GM12878 (cell line): Measurements from ENCODE around the gene TIMD4. TPM values are rescaled to one million over a fixed set of nuclear protein-coding genes. Genes with fewer than 3 reads are reported as not detected.
A peak's percentile ranks its signal among the peaks of the same experiment; 100 is the strongest.

Source experiments
- ATAC-seq: fragments of 200-7000 bp; cut with Tn5 transposase; 3 replicates; pipeline ENCODE4 v1.9.1; 2020; ENCODE audit warnings: mild to moderate bottlenecking, moderate library complexity
- BruUV-seq: library from RNA; stranded (reverse); fragments of 400-500 nt; replicated peaks from 2 replicates; lab custom pipeline; 2021; lab: Mats Ljungman, UMichigan
- CTCF ChIA-PET: fragments of 300-600 bp; sonication (Branson Sonifier 250); formaldehyde crosslinking; extraction: SDS; loops from one replicate; lab custom pipeline; 2021; ENCODE audit warnings: inconsistent platforms; lab: Yijun Ruan, JAX
- POLR2A ChIA-PET: fragments of 350-600 bp; formaldehyde crosslinking; extraction: SDS; loops from one replicate; lab custom pipeline; 2021; ENCODE audit warnings: inconsistent platforms; lab: Charles Lee
- RAD21 ChIA-PET: fragments of 300-600 bp; sonication (Branson Sonifier 250); formaldehyde crosslinking; loops from one replicate; lab custom pipeline; 2023; ENCODE audit warnings: antibody characterized with exemption; ENCODE audit not compliant: unreplicated experiment; lab: Charles Lee
- SMC1A ChIA-PET: fragments of 300-600 bp; sonication (Branson Sonifier 250); formaldehyde crosslinking; loops from one replicate; lab custom pipeline; 2023; ENCODE audit not compliant: unreplicated experiment, uncharacterized antibody; lab: Charles Lee
- DNase-seq: peaks from one replicate; pipeline ENCODE4 v3.0.0-alpha.2; 2011; ENCODE audit warnings: low read depth, low spot score
- FAIRE-seq: peaks from 3 replicates; lab custom pipeline; 2011; peaks lifted over from hg19 to GRCh38; lab: Jason Lieb, UNC
- H2AFZ ChIP-seq: 2 replicates; pipeline ENCODE4 v1.6.0; 2011; ENCODE audit warnings: low read depth, low read length, control low read depth; ENCODE audit not compliant: control insufficient read depth
- H3K27ac ChIP-seq: 2 replicates; pipeline ENCODE4 v1.5.1; 2011; ENCODE audit warnings: control low read depth; ENCODE audit not compliant: control insufficient read depth, insufficient read depth
- H3K27me3 ChIP-seq, 2 experiments: replicated peaks in 1 of 2; 2 replicates each; pipeline versions ENCODE4 v1.6.0 to v1.6.1; 2011; ENCODE audit warnings: low read length in 1 of 2; ENCODE audit not compliant: control insufficient read depth in 2 of 2, insufficient read depth in 2 of 2
- H3K36me3 ChIP-seq, 2 experiments: 2 replicates each; pipeline ENCODE4 v1.5.1; 2011; ENCODE audit warnings: low read length in 1 of 2; ENCODE audit not compliant: control insufficient read depth in 2 of 2, insufficient read depth in 2 of 2
- H3K4me1 ChIP-seq: 2 replicates; pipeline ENCODE4 v1.6.1; 2011; ENCODE audit warnings: mild to moderate bottlenecking, low read length, moderate library complexity, mixed read lengths; ENCODE audit not compliant: control insufficient read depth, insufficient read depth
- H3K4me2 ChIP-seq: 2 replicates; pipeline ENCODE4 v1.6.0; 2011; ENCODE audit warnings: control low read depth; ENCODE audit not compliant: control insufficient read depth, insufficient read depth
- H3K4me3 ChIP-seq: fragments of 200-600 bp; sonication (generic); 2 replicates; pipeline ENCODE4 v1.5.1; 2016
- H3K79me2 ChIP-seq: 2 replicates; pipeline ENCODE4 v1.6.0; 2011; ENCODE audit warnings: low read length; ENCODE audit not compliant: control insufficient read depth, insufficient read depth
- H3K9ac ChIP-seq: 2 replicates; pipeline ENCODE4 v1.8.0; 2011; ENCODE audit warnings: low read length, control low read depth, mixed read lengths; ENCODE audit not compliant: control insufficient read depth, insufficient read depth
- H3K9me3 ChIP-seq: replicated peaks from 3 replicates; pipeline ENCODE4 v1.5.1; 2011; ENCODE audit warnings: mild to moderate bottlenecking, low read length; ENCODE audit not compliant: control insufficient read depth, insufficient read depth
- H4K20me1 ChIP-seq: 2 replicates; pipeline ENCODE4 v1.6.0; 2011; ENCODE audit not compliant: control insufficient read depth, insufficient read depth
- BCL3 ChIP-seq: IDR thresholded peaks from 2 replicates; pipeline ENCODE4 v1.6.1; 2011; ENCODE audit warnings: borderline replicate concordance, low read depth, mild to moderate bottlenecking, moderate library complexity, low read length; ENCODE audit not compliant: insufficient read depth, poor library complexity, severe bottlenecking
- BHLHE40 ChIP-seq, 2 experiments: fragments of 450-650 bp in 1 of 2; IDR thresholded peaks; 2 replicates each; pipeline ENCODE4 v1.6.1; 2011 to 2017; ENCODE audit warnings: low read depth in 2 of 2, borderline replicate concordance in 1 of 2, improper control_type of control experiment in 1 of 2, low read length in 1 of 2, mild to moderate bottlenecking in 1 of 2
- BRCA1 ChIP-seq: IDR thresholded peaks from 2 replicates; pipeline ENCODE4 v1.6.1; 2011; ENCODE audit warnings: low read depth, low read length, improper control_type of control experiment
- CEBPB ChIP-seq, 2 experiments: fragments of 150-350 bp in 1 of 2; IDR thresholded peaks; 2 replicates each; pipeline ENCODE4 v1.6.1; 2012 to 2014; ENCODE audit warnings: low read depth in 2 of 2, low read length in 2 of 2, borderline replicate concordance in 1 of 2, inconsistent platforms in 1 of 2
- CHD4 ChIP-seq: fragments of 200-600 bp; sonication (generic); IDR thresholded peaks from 2 replicates; pipeline ENCODE4 v1.6.1; 2016; ENCODE audit warnings: mild to moderate bottlenecking
- EZH2 ChIP-seq: IDR thresholded peaks from 2 replicates; pipeline ENCODE4 v1.6.1; 2012; ENCODE audit warnings: low read depth, mild to moderate bottlenecking, control low read depth, inconsistent platforms, low read length, borderline replicate concordance; ENCODE audit not compliant: control insufficient read depth
- FOS ChIP-seq: IDR thresholded peaks from 3 replicates; pipeline ENCODE4 v1.6.1; 2011; ENCODE audit warnings: borderline replicate concordance; ENCODE audit not compliant: insufficient read length; ENCODE audit errors: extremely low read depth
- FOXK2 ChIP-seq: fragments of 450-650 bp; IDR thresholded peaks from 2 replicates; pipeline ENCODE4 v1.6.1; 2017; ENCODE audit warnings: mild to moderate bottlenecking, moderate library complexity
- HSF1 ChIP-seq: fragments of 150-350 bp; IDR thresholded peaks from 2 replicates; pipeline ENCODE4 v1.6.1; 2014; ENCODE audit warnings: mild to moderate bottlenecking, low read depth, low read length
- JUND ChIP-seq: IDR thresholded peaks from 2 replicates; pipeline ENCODE4 v1.6.1; 2012; ENCODE audit warnings: low read depth, mild to moderate bottlenecking, low read length, improper control_type of control experiment, moderate library complexity
- MTA3 ChIP-seq: IDR thresholded peaks from 2 replicates; pipeline ENCODE4 v1.6.1; 2012; ENCODE audit warnings: low read length, inconsistent platforms, borderline replicate concordance
- NFYA ChIP-seq: IDR thresholded peaks from 2 replicates; pipeline ENCODE4 v1.6.1; 2011; ENCODE audit warnings: low read depth, mild to moderate bottlenecking, low read length, improper control_type of control experiment, borderline replicate concordance
- NRF1 ChIP-seq: conservative IDR thresholded peaks from 2 replicates; pipeline ENCODE4 v1.6.1; 2011; ENCODE audit warnings: mild to moderate bottlenecking, low read depth, low read length, improper control_type of control experiment
- PKNOX1 ChIP-seq: fragments of 450-650 bp; IDR thresholded peaks from 2 replicates; pipeline ENCODE4 v1.6.1; 2016; ENCODE audit warnings: mild to moderate bottlenecking
- PML ChIP-seq: IDR thresholded peaks from 2 replicates; pipeline ENCODE4 v1.6.1; 2012; ENCODE audit warnings: low read length, inconsistent platforms
- RELA ChIP-seq: fragments of 450-650 bp; IDR thresholded peaks from 2 replicates; pipeline ENCODE4 v1.8.0; 2014; ENCODE audit warnings: borderline replicate concordance; ENCODE audit not compliant: partially characterized antibody
- SPI1 ChIP-seq: IDR thresholded peaks from 2 replicates; pipeline ENCODE4 v1.6.1; 2011; ENCODE audit warnings: low read depth, mild to moderate bottlenecking, low read length, moderate library complexity, borderline replicate concordance; ENCODE audit not compliant: insufficient read depth
- TAF1 ChIP-seq: IDR thresholded peaks from 2 replicates; pipeline ENCODE4 v1.6.1; 2011; ENCODE audit warnings: mild to moderate bottlenecking, low read depth, low read length, borderline replicate concordance
- ZNF24 ChIP-seq: fragments of 450-650 bp; IDR thresholded peaks from 2 replicates; pipeline ENCODE4 v1.6.1; 2017; ENCODE audit warnings: antibody characterized with exemption, mild to moderate bottlenecking
- ZNF622 ChIP-seq: fragments of 450-650 bp; IDR thresholded peaks from 2 replicates; pipeline ENCODE4 v1.6.1; 2017; ENCODE audit warnings: mild to moderate bottlenecking, inconsistent platforms
- WGBS: methylation state at CpG from one replicate; pipeline ENCODE4 v1.1.6; 2016; ENCODE audit warnings: low lambda C conversion rate; ENCODE audit not compliant: insufficient replicate concordance, insufficient coverage; ENCODE audit errors: missing lambda C conversion rate; 5-methylcytosine and 5-hydroxymethylcytosine counted together
- in situ Hi-C: fragments of 300-500 bp; cut with MboI; formaldehyde crosslinking; loops from 9 replicates; pipeline ENCODE4 v1.14.3; 2018; ENCODE audit warnings: mixed read lengths
- intact Hi-C: fragments of 100-400 bp; cut with micrococcal nuclease; formaldehyde crosslinking; loops from one replicate; pipeline ENCODE4 v1.14.2; 2022; ENCODE audit not compliant: unreplicated experiment
- polyA plus RNA-seq, 11 experiments: library from polyadenylated mRNA; depleted of rRNA in 4 of 11; unstranded in 6 of 11; stranded (reverse) in 5 of 11; fragments of >200 nt; fragmentation: Nextera tagmentation in 4 of 11; fragmentation: Illumina TruSeq in 1 of 11; extraction: Ambion mirVana in 4 of 11; extraction: Trizol in 1 of 11; gene quantifications; 1 replicate in 1 of 11; 2 replicates in 10 of 11; pipeline versions ENCODE4 v1.2.1 to v1.2.3, GENCODE V29; 2011 to 2016; ENCODE audit warnings: inconsistent platforms in 2 of 11, missing spikeins in 2 of 11, low read depth in 1 of 11
- total RNA-seq, 4 experiments: library from RNA; depleted of rRNA in 3 of 4; stranded (reverse); fragments of >200 nt in 3 of 4; fragmentation: Illumina TruSeq in 1 of 4; extraction: Trizol in 1 of 4; gene quantifications; 2 replicates each; pipeline versions ENCODE4 v1.2.1 to v1.2.3, GENCODE V29; 2013 to 2021

TIMD4 gene
- total and polyA plus RNA-seq, 10 of the 15 experiments (the other 5 are each of a cell fraction or from before 2014, with no cell fraction given), result 1.3 to 15.4 (median 5.3) TPM

- BruUV-seq, result TSS peak; percentile 68
- H3K4me2 ChIP-seq, result peak overlapping the region; percentile 97
- H2AFZ ChIP-seq, result peak overlapping the region; percentile 75
- H3K9me3 ChIP-seq, result no peaks in the 10 kb centered on the region
- ChIA-PET RAD21 (interaction anchor here (0.7 to 9.4 kb wide), 9 partner anchors 8 to 639 kb away, joined by 3 to 218 read pairs (median 19); partner anchors contain the start of gene MED7), POLR2A (interaction anchor here (0.6 to 7.3 kb wide), 10 partner anchors 8 to 1489 kb away, joined by 3 to 81 read pairs (median 6); partner anchors contain the start of gene MED7), CTCF (interaction anchor here (0.6 to 8.5 kb wide), 7 partner anchors 9 to 297 kb away, joined by 3 to 76 read pairs (median 4); no protein-coding TSS in a partner anchor), SMC1A (interaction anchor here (0.6 to 11.8 kb wide), 7 partner anchors 8 to 103 kb away, joined by 4 to 228 read pairs (median 44); no protein-coding TSS in a partner anchor)
- H3K36me3 ChIP-seq, result no peaks in the 10 kb centered on the region; a peak in 1 of 4 replicates
- peak overlapping the region; percentile 81 for H3K9ac ChIP-seq
- in situ Hi-C loops (no loop called here), intact Hi-C loops (loop anchor here (1.0 to 10.0 kb wide), 4 partner anchors 10 to 350 kb away; no protein-coding TSS in a partner anchor)
- peaks cover 26% of the 10 kb centered on the region for H3K79me2 ChIP-seq
- H3K4me1 ChIP-seq, result peaks cover 18% of the 10 kb centered on the region
- WGBS, result 65% methylated on average over 3 of the region's 3 CpGs
- peak overlapping the region; percentile 93 for H3K27ac ChIP-seq
- H4K20me1 ChIP-seq, result no peaks in the 10 kb centered on the region
- ATAC-seq (peak; percentile 64), FAIRE-seq (peak; percentile 56), DNase-seq (peak; percentile 66)
- H3K4me3 ChIP-seq, result peak overlapping the region; percentile 63
- H3K27me3 ChIP-seq, result no peaks in the 10 kb centered on the region
- TF ChIP-seq EZH2 (no peak), ZNF24 (0 out of 2 replicates have a peak, but pooled peaks have one; percentile 30), RELA (no peak), CEBPB (IDR thresholded peaks at IDR 0.05; ENCODE audit: borderline replicate concordance in 1 of 2, low read depth in 2 of 2, low read length in 2 of 2) (no peak), JUND (no peak), NFYA (no peak), BRCA1 (no peak), HSF1 (no peak), PML (no peak), ZNF622 (no peak), FOS (no peak), PKNOX1 (peak; percentile 81; the same call in 1 of the 2 replicates), CHD4 (no peak), BHLHE40 (IDR thresholded peaks at IDR 0.05; ENCODE audit: borderline replicate concordance in 1 of 2, low read depth in 2 of 2, low read length in 1 of 2) (peak; percentile 70 to 75; a peak in 3 of 4 replicates), SPI1 (no peak), TAF1 (0 out of 2 replicates have a peak, but pooled peaks have one; percentile 16), NRF1 (no peak), FOXK2 (no peak), MTA3 (no peak), BCL3 (peak; percentile 94)
Measured at GRCh38 chr5:156922207-156922792, 40.7 kb downstream of the TIMD4 start.
